Measurements from ENCODE around the gene P3R3URF.

- TF ChIP-seq CTCF (IDR thresholded peaks at IDR 0.05 in 2 of 3, conservative IDR thresholded peaks at IDR 0.05 in 1 of 3; ENCODE audit: borderline replicate concordance in 1 of 3, insufficient read depth in 1 of 3, low read depth in 2 of 3, low read length in 2 of 3) (no peak), POLR2AphosphoS5 (IDR thresholded peaks at IDR 0.05; ENCODE audit: low read depth, low read length) (no peak), MAX (IDR thresholded peaks at IDR 0.05) (no peak), REST (IDR thresholded peaks at IDR 0.05; ENCODE audit: low read depth) (no peak), POLR2A (IDR thresholded peaks at IDR 0.05; ENCODE audit: borderline replicate concordance, extremely low read depth, insufficient read depth, insufficient read length) (no peak)
Measured at GRCh38 chr1:46215504-46215903, 39.2 kb upstream of the P3R3URF start.
